ENCODE results near the gene CCNB1.
"Not testable (repeated sequence)": the region's sequence is repeated elsewhere in the genome, so short reads cannot be mapped to it uniquely, and the experiment has no call there.

Gene CCNB1

GRCh38 chr5:69166686-69167492, at the start of gene CCNB1:
Gene CCNB1, plus strand, starts transcription at chr5:69167150. Its CDS starts 113 bp downstream, at chr5:69167263.
- peak; percentile 94 to 97 for DNase-seq (ENCODE audit: low read depth in 2 of 2)

GRCh38 chr5:69129413-69129812, 37.5 kb upstream of the CCNB1 start:
- DNase-seq (ENCODE audit: low read depth in 2 of 2): no peak

- no peak for DNase-seq (ENCODE audit: low read depth in 2 of 2)
These were observed 36.7 kb upstream of the CCNB1 start for GRCh38 chr5:69130241-69130640.

GRCh38 chr5:69131304-69131703, 35.6 kb upstream of the CCNB1 start:
- DNase-seq (ENCODE audit: low read depth in 2 of 2): no peak

- no peak for DNase-seq (ENCODE audit: low read depth in 2 of 2)
These were observed 32.8 kb upstream of the CCNB1 start for GRCh38 chr5:69134126-69134525.

GRCh38 chr5:69136293-69136692, 30.7 kb upstream of the CCNB1 start:
- no peak for DNase-seq (ENCODE audit: low read depth in 2 of 2)

- not testable (repeated sequence) for DNase-seq (ENCODE audit: low read depth in 2 of 2)
These were observed 29.7 kb upstream of the CCNB1 start for GRCh38 chr5:69137208-69137607.

GRCh38 chr5:69137807-69138206, 29.1 kb upstream of the CCNB1 start:
- DNase-seq (ENCODE audit: low read depth in 2 of 2): no peak

- no peak for DNase-seq (ENCODE audit: low read depth in 2 of 2)
These were observed 28.2 kb upstream of the CCNB1 start for GRCh38 chr5:69138766-69139165.

GRCh38 chr5:69140239-69140638, 26.7 kb upstream of the CCNB1 start:
- DNase-seq (ENCODE audit: low read depth in 2 of 2): not testable (repeated sequence)

- no peak for DNase-seq (ENCODE audit: low read depth in 2 of 2)
These were observed 26.1 kb upstream of the CCNB1 start for GRCh38 chr5:69140827-69141226.

- not testable (repeated sequence) for DNase-seq (ENCODE audit: low read depth in 2 of 2)
These were observed 18.4 kb upstream of the CCNB1 start for GRCh38 chr5:69148576-69148975.

GRCh38 chr5:69148981-69149675, 17.8 kb upstream of the CCNB1 start:
- DNase-seq (ENCODE audit: low read depth in 2 of 2): no peak

GRCh38 chr5:69149676-69150010, 17.3 kb upstream of the CCNB1 start:
- no peak for DNase-seq (ENCODE audit: low read depth in 2 of 2)

GRCh38 chr5:69152731-69153130, 14.2 kb upstream of the CCNB1 start:
- no peak for DNase-seq (ENCODE audit: low read depth in 2 of 2)

- DNase-seq (ENCODE audit: low read depth in 2 of 2): no peak
These were observed 10.5 kb upstream of the CCNB1 start for GRCh38 chr5:69156456-69156855.

GRCh38 chr5:69158039-69158438, 8.9 kb upstream of the CCNB1 start:
- no peak for DNase-seq (ENCODE audit: low read depth in 2 of 2)

GRCh38 chr5:69160651-69161050, 6.3 kb upstream of the CCNB1 start:
- no peak for DNase-seq (ENCODE audit: low read depth in 2 of 2)

GRCh38 chr5:69167493-69167855, 524 bp downstream of the CCNB1 start:
- no peak for DNase-seq (ENCODE audit: low read depth in 2 of 2)

GRCh38 chr5:69167929-69168328, 979 bp downstream of the CCNB1 start:
- no peak for DNase-seq (ENCODE audit: low read depth in 2 of 2)

- no peak for DNase-seq (ENCODE audit: low read depth in 2 of 2)
These were observed 3.5 kb downstream of the CCNB1 start for GRCh38 chr5:69170495-69170894.

GRCh38 chr5:69170969-69171368, 4.0 kb downstream of the CCNB1 start:
- DNase-seq (ENCODE audit: low read depth in 2 of 2): no peak

- DNase-seq (ENCODE audit: low read depth in 2 of 2): not testable (repeated sequence)
These were observed 14.8 kb downstream of the CCNB1 start for GRCh38 chr5:69181659-69182293.

Measured in activated CD8-positive, alpha-beta memory T cell treated with anti-CD3 and anti-CD28 coated beads for 4 hours (primary cell).